Breast epithelium (tissue), 3 donors: ENCODE data around the gene CNTRL.

ENCODE experiments used
- POLR2A ChIP-seq: fragments of 450-650 bp; IDR thresholded peaks from one replicate; pipeline ENCODE4 v1.6.1; 2016; ENCODE audit warnings: antibody characterized with exemption, mild to moderate bottlenecking, moderate library complexity
- POLR2AphosphoS5 ChIP-seq, 3 donors: sonication (generic); formaldehyde crosslinking; IDR thresholded peaks; one replicate each; pipeline ENCODE4 v1.6.1; 2017; ENCODE audit warnings: antibody characterized with exemption in 3 of 3
- TF ChIP-seq, protein P1 (sequence below), 3 donors: fragments of 450-650 bp; IDR thresholded peaks; one replicate each; pipeline ENCODE4 v1.5.1; 2016 to 2017; ENCODE audit warnings: antibody characterized with exemption in 3 of 3, mild to moderate bottlenecking in 3 of 3, moderate library complexity in 3 of 3

DNA sequence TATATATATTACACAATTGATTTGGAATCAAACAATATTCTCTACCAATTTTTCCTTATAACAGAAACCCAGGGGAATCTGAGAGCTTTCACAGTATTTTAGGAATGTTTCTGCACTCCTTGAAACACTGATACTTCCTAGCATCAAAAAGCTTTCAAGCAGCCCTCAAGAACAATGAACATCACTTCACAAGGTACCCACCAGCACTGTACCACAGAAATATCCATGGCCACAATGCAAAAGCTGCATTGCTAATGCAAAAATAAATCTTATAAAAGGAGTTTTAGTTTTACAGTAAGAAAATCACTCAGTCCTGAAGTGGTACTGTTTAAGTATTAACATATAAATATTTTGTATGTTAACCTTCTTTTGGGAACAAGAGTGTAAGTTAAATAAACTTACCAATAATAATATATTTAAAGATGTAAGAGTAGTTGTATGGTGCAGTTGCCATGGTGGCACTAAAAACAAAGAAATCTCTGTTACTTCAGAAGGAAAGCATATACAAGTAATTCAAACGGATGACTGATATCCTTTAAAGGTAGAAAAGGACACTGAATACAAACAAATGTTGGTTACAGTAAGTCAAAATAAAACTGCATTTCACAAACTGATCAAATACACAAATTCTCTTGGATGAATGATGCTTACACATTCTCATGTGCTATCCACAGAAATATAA is 118.3 kb downstream of the CNTRL start:
- TF ChIP-seq, protein P1, sequence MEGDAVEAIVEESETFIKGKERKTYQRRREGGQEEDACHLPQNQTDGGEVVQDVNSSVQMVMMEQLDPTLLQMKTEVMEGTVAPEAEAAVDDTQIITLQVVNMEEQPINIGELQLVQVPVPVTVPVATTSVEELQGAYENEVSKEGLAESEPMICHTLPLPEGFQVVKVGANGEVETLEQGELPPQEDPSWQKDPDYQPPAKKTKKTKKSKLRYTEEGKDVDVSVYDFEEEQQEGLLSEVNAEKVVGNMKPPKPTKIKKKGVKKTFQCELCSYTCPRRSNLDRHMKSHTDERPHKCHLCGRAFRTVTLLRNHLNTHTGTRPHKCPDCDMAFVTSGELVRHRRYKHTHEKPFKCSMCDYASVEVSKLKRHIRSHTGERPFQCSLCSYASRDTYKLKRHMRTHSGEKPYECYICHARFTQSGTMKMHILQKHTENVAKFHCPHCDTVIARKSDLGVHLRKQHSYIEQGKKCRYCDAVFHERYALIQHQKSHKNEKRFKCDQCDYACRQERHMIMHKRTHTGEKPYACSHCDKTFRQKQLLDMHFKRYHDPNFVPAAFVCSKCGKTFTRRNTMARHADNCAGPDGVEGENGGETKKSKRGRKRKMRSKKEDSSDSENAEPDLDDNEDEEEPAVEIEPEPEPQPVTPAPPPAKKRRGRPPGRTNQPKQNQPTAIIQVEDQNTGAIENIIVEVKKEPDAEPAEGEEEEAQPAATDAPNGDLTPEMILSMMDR (IDR thresholded peaks at IDR 0.05) = no peak
- no peak for TF ChIP-seq POLR2AphosphoS5 (IDR thresholded peaks at IDR 0.05)
- no peak for TF ChIP-seq POLR2A
